ENCODE measurements around the gene ESYT3. TPM values are rescaled to one million over a fixed set of nuclear protein-coding genes. Genes with fewer than 3 reads are reported as not detected.

The ESYT3 gene
- total and polyA plus RNA-seq, 2 experiments from 2014 or later, result 3.5 to 8.2 TPM

- no peak for TF ChIP-seq EZH2 (IDR thresholded peaks at IDR 0.05; ENCODE audit: low read depth, unreplicated experiment)
- TF ChIP-seq NANOG (IDR thresholded peaks at IDR 0.05; ENCODE audit: borderline replicate concordance), result no peak
Measured at GRCh38 chr3:138465925-138466324, 31.5 kb downstream of the ESYT3 start (continued).

- Histone ChIP-seq H3F3A (replicated peaks; ENCODE audit: low read depth) (no peaks in the 10 kb centered on the region), H4K20me1 (replicated peaks; ENCODE audit: insufficient read depth) (0 out of 2 replicates have a peak, but pooled peaks cover 3% of the 10 kb centered on the region), H2AFZ (no peak overlapping the region), H3K4me1 (ENCODE audit: insufficient read depth) (no peaks in the 10 kb centered on the region), H3K27ac (ENCODE audit: low read depth) (no peak overlapping the region), H3K9me2 (ENCODE audit: insufficient read depth) (no peaks in the 10 kb centered on the region), H3K36me3 (ENCODE audit: insufficient read depth) (no peaks in the 10 kb centered on the region), H3K27me3 (ENCODE audit: insufficient read depth) (no peaks in the 10 kb centered on the region), H3K4me2 (no peak overlapping the region), H3K79me2 (replicated peaks; ENCODE audit: insufficient read depth) (no peaks in the 10 kb centered on the region), H3K4me3 (no peak overlapping the region)
- no peak for ATAC-seq
- no peak for TF ChIP-seq CREB1 (CRISPR knock-in tag; IDR thresholded peaks at IDR 0.05; ENCODE audit: low read depth)
- TF ChIP-seq ZNF114 (CRISPR knock-in tag; IDR thresholded peaks at IDR 0.05), result no peak
- H3K27ac Mint-ChIP-seq, result no peak overlapping the region
- no peaks in the 10 kb centered on the region for H3K27me3 Mint-ChIP-seq (ENCODE audit: insufficient read depth, low read depth, poor library complexity)
- no peak overlapping the region for H3K4me3 Mint-ChIP-seq
- H3K9me3 Mint-ChIP-seq, result no peaks in the 10 kb centered on the region
- peaks cover 6% of the 10 kb centered on the region; the same call in 2 of the 3 replicates for H3K4me1 Mint-ChIP-seq
- no peak for DNase-seq (ENCODE audit: low spot score)
- H3K36me3 Mint-ChIP-seq (ENCODE audit: low read depth), result no peaks in the 10 kb centered on the region; the same call in 2 of the 3 replicates
Measured at GRCh38 chr3:138467931-138468330, 33.5 kb downstream of the ESYT3 start.

GRCh38 chr3:138468451-138468850 lies 34.0 kb downstream of the ESYT3 start:
- no peaks in the 10 kb centered on the region for H3K79me2 ChIP-seq (replicated peaks; ENCODE audit: insufficient read depth)
- ATAC-seq, result no peak
- no peaks in the 10 kb centered on the region for H3K36me3 ChIP-seq (ENCODE audit: insufficient read depth)
- Mint-ChIP-seq H3K9me3 (no peaks in the 10 kb centered on the region), H3K4me3 (no peak overlapping the region), H3K36me3 (ENCODE audit: low read depth) (no peaks in the 10 kb centered on the region; the same call in 2 of the 3 replicates), H3K4me1 (peaks cover 6% of the 10 kb centered on the region; the same call in 2 of the 3 replicates), H3K27ac (no peak overlapping the region), H3K27me3 (ENCODE audit: insufficient read depth, low read depth, poor library complexity) (no peaks in the 10 kb centered on the region)
- DNase-seq (ENCODE audit: low spot score), result no peak
- H3K4me1 ChIP-seq (ENCODE audit: insufficient read depth), result no peaks in the 10 kb centered on the region
- H3K9me2 ChIP-seq (ENCODE audit: insufficient read depth), result no peaks in the 10 kb centered on the region
- H3F3A ChIP-seq (replicated peaks; ENCODE audit: low read depth), result no peaks in the 10 kb centered on the region
- no peak overlapping the region for H3K4me2 ChIP-seq
- H2AFZ ChIP-seq, result no peak overlapping the region
- no peak overlapping the region for H3K27ac ChIP-seq (ENCODE audit: low read depth)
- H4K20me1 ChIP-seq (replicated peaks; ENCODE audit: insufficient read depth), result 0 out of 2 replicates have a peak, but pooled peaks cover 3% of the 10 kb centered on the region
- no peak overlapping the region for H3K4me3 ChIP-seq
- no peaks in the 10 kb centered on the region for H3K27me3 ChIP-seq (ENCODE audit: insufficient read depth)
- TF ChIP-seq ETS1 (IDR thresholded peaks at IDR 0.05) (no peak), REST (IDR thresholded peaks at IDR 0.05; ENCODE audit: unreplicated experiment) (no peak)
